Measurements from ENCODE around the gene GRAMD2B.

GRCh38 chr5:126454081-126454480 is 30.9 kb downstream of the GRAMD2B start:
- TF ChIP-seq CTCF (IDR thresholded peaks at IDR 0.05) (no peak), POLR2AphosphoS5 (IDR thresholded peaks at IDR 0.05) (no peak), POLR2A (IDR thresholded peaks at IDR 0.05) (no peak), EP300 (IDR thresholded peaks at IDR 0.05) (no peak)

Measured in upper lobe of left lung (tissue), 4 donors.